Measurements from ENCODE around the gene TCERG1.

The TCERG1 gene

DNA sequence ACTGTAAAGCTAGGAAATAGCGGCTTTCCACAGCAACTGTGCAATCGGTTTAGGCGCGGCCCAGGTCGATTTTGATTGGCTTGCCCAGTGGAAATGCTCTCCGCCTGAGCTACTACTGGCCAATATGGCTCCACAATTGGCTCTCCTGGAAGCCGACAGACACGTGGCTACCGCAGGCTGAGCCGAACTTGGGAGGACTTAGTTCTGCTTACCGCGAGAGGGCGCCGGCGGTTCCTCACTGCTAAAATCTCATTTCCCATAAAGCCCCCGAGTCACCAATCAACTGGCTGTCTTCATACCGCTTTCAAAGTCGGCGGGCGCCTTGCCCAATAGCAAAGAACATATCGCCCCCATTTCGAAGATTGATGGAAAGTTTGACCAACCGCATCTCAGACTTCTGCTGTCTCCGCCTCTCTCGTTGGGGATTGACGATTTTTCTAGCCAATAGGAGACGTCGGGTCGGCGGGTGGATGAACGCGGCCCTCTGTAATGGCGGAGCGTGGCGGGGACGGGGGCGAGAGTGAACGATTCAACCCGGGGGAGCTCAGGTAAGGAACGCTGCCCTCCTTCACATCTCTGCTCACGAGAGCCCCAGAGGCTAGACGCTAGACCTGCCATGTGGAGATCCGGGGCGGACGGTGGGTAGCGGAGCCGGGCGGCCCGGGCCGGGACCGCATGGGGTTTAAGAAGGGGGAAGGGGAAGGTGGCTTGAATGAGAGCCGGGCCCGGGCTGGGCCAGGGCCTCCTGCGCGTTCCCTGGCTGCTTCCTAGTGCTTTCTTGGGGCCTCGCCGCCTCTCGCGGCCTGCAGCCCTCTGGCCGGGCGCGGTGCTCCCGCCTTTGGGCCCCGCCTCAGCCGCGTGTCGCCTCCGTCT lies at the start of gene TCERG1:
TSS of gene TCERG1 (plus strand) at position 473 of the 873 bp plus-strand sequence. CDS start at position 490, 17 bp downstream.
- peak within 1 kb of the TSS; percentile 95 for H3K4me3 ChIP-seq (replicated peaks; ENCODE audit: low read depth, low read length)
- DNase-seq (ENCODE audit: low read depth) = peak; percentile 100
- TF ChIP-seq, protein P1, sequence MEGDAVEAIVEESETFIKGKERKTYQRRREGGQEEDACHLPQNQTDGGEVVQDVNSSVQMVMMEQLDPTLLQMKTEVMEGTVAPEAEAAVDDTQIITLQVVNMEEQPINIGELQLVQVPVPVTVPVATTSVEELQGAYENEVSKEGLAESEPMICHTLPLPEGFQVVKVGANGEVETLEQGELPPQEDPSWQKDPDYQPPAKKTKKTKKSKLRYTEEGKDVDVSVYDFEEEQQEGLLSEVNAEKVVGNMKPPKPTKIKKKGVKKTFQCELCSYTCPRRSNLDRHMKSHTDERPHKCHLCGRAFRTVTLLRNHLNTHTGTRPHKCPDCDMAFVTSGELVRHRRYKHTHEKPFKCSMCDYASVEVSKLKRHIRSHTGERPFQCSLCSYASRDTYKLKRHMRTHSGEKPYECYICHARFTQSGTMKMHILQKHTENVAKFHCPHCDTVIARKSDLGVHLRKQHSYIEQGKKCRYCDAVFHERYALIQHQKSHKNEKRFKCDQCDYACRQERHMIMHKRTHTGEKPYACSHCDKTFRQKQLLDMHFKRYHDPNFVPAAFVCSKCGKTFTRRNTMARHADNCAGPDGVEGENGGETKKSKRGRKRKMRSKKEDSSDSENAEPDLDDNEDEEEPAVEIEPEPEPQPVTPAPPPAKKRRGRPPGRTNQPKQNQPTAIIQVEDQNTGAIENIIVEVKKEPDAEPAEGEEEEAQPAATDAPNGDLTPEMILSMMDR (IDR thresholded peaks at IDR 0.05; ENCODE audit: low read length, missing control alignments) = peak; percentile 58

DNA sequence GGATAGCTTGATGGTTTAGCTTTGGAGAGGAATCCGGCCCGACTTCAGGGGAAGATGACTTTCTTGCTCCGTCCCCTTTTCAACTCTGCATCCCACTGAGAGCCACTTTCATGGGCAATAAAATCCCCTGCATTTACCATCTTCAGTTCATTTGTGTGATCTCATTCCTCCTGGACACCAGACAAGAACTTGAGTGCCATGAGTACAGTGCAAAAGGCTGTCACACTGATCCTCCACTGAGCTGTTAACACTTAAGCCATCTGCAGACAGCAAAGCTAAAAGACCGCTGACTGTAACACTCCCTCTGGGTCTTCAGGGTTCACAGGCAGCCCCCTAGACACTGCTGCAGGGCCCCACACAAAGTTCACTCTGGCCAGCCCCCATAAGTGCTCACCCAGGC lies 48.3 kb upstream of the TCERG1 start:
- H3K4me3 ChIP-seq (replicated peaks; ENCODE audit: low read depth, low read length) = no peak overlapping the region
- TF ChIP-seq, protein P1 (IDR thresholded peaks at IDR 0.05; ENCODE audit: low read length, missing control alignments) = no peak
- no peak for DNase-seq (ENCODE audit: low read depth)

DNA sequence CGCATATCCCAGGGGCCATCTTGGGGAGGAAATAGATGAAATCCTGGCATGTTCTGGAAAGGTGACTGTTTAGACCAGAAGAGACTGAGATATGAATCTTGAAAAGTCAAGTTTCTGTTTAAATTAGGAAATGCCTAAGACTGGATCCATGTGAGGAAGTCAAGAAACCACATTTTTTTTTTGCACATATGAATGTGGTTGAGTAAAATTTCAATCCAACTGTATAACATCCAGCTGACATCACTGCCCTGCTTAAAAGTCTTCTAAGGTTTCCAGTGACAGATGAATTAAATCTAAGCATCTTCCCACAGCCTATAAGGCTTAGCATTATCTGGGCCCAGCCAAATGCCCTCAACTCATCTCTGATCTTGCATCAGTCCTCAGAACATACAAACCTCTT lies 47.7 kb upstream of the TCERG1 start:
- TF ChIP-seq, protein P1 (IDR thresholded peaks at IDR 0.05; ENCODE audit: low read length, missing control alignments) = no peak
- DNase-seq (ENCODE audit: low read depth) = no peak
- no peak overlapping the region for H3K4me3 ChIP-seq (replicated peaks; ENCODE audit: low read depth, low read length)

DNA sequence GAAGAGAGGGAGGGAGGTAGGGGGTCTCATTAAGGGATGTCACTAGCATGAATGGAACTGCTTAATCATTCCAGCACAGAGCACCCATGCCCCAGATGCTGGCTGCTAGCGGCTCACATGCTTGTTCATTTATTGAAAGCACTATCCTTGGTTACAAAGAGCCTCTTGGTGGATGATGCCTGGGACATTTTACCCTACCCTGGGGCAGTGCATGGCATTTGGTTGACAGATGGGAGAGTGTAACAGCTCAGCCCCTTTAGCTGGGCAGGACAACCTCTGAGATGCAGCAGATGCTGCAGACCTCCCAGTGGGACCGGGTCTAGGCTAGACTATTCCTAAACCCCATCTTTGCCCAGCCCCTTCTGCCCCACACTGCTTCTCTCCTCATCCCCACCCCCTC lies 46.9 kb upstream of the TCERG1 start:
- no peak for DNase-seq (ENCODE audit: low read depth)
- TF ChIP-seq, protein P1 (IDR thresholded peaks at IDR 0.05; ENCODE audit: low read length, missing control alignments) = no peak

DNA sequence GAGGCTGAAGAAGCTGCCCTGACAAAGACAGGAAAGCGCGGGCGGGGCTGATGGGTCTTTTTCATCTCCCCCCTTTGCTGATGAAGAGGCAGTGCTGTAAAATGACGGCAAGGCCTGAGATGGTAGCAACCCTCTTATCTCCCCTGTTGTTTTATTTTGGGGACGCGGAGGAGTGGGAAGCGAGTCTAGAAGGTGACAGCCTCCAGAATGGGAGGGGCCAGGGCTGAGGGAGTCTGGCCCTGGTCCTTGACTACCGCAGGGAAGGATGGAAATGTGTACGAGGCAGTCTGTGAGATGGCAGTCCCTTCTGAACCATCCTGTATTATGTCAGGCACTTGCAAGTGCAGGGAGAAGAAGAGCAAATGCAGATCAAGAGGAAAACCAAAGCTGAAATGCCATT lies 46.1 kb upstream of the TCERG1 start:
- H3K4me3 ChIP-seq (replicated peaks; ENCODE audit: low read depth, low read length) = no peak overlapping the region
- no peak for DNase-seq (ENCODE audit: low read depth)
- TF ChIP-seq, protein P1 (IDR thresholded peaks at IDR 0.05; ENCODE audit: low read length, missing control alignments) = no peak

More for the DNA sequence above, 46.9 kb upstream of the TCERG1 start:
- no peak overlapping the region for H3K4me3 ChIP-seq (replicated peaks; ENCODE audit: low read depth, low read length)

DNA sequence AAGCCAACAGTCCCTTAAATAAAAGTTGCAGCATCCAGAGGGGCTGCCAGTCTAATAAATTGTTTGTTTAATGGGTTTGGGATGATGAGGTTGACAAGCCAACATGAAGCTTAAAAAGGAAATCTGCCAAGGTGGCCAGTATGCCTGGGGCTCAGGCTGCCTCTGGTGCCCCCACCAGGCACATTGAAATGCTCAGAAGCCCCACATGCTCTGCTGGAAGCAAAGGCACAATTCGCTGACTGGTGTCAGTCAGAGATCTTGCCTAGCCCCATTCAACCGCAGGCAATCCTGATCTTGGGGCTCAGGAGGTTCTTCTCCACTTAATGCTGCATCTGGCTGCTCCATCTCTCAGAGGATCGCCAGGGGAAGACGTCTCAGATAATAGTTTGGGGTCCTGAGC lies 44.2 kb upstream of the TCERG1 start:
- TF ChIP-seq, protein P1 (IDR thresholded peaks at IDR 0.05; ENCODE audit: low read length, missing control alignments) = no peak
- H3K4me3 ChIP-seq (replicated peaks; ENCODE audit: low read depth, low read length) = no peak overlapping the region
- no peak for DNase-seq (ENCODE audit: low read depth)

All from fibroblast of pulmonary artery (primary cell).